ENCODE measurements around the gene TEKT4. TPM values are rescaled to one million over a fixed set of nuclear protein-coding genes. Genes with fewer than 3 reads are reported as not detected.
"Not testable (repeated sequence)": the region's sequence is repeated elsewhere in the genome, so short reads cannot be mapped to it uniquely, and the experiment has no call there.

TEKT4 gene
- total RNA-seq, 3 donors from 2014 or later = not detected

DNA sequence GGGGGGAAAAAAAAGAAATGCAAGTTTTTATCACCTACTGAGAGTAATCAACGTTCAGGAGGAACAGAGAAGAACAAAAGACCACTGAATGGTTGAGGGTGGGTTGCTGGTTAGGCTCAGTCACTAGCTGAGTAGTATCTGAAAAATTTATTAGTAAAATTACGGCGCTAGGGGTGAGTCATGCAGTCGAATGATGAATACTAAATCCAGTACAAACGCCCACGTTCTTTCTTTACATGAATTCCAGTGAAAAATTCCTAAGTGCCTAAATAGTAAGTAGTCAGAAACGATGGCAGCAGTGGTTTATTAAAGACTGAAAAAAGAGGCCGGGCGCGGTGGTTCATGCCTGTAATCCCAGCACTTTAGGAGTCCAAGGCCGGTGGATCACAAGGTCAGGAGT is 52.0 kb downstream of the TEKT4 start:
- Histone ChIP-seq H3K27ac (no peak overlapping the region), H3K27me3 (no peaks in the 10 kb centered on the region), H3K4me3 (no peak overlapping the region), H3K4me1 (no peaks in the 10 kb centered on the region), H3K36me3 (no peaks in the 10 kb centered on the region), H3K9me3 (peaks cover 0 to 13% of the 10 kb centered on the region in 2 donors)
- intact Hi-C loops (cut with DNase I; ENCODE audit: low total_unique reads) = no loop called here
- TF ChIP-seq POLR2A (IDR thresholded peaks at IDR 0.05) = no peak
- TF ChIP-seq, protein P1, sequence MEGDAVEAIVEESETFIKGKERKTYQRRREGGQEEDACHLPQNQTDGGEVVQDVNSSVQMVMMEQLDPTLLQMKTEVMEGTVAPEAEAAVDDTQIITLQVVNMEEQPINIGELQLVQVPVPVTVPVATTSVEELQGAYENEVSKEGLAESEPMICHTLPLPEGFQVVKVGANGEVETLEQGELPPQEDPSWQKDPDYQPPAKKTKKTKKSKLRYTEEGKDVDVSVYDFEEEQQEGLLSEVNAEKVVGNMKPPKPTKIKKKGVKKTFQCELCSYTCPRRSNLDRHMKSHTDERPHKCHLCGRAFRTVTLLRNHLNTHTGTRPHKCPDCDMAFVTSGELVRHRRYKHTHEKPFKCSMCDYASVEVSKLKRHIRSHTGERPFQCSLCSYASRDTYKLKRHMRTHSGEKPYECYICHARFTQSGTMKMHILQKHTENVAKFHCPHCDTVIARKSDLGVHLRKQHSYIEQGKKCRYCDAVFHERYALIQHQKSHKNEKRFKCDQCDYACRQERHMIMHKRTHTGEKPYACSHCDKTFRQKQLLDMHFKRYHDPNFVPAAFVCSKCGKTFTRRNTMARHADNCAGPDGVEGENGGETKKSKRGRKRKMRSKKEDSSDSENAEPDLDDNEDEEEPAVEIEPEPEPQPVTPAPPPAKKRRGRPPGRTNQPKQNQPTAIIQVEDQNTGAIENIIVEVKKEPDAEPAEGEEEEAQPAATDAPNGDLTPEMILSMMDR (IDR thresholded peaks at IDR 0.05) = no peak
- TF ChIP-seq POLR2AphosphoS5 (IDR thresholded peaks at IDR 0.05) = no peak
- no peak for DNase-seq (ENCODE audit: low spot score in 2 of 2)

DNA sequence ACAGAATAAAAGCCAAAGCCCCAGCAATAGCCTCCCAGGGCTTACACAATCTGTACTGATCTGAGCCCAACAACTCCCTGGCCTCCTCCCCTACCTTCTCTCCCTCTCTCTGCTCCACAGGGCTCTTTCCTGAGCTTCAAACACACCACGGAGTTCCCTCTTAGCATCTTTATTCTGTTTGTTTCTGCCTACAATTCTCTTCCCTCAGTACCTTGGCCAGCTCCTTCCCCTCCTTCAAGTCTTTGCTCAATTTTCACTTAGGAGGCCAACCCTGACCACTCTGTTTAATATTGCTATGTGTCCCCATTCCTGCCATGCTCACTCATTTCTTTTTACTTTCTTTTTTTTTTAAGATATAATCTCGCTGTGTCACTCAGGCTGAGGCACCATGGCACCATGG is 53.8 kb downstream of the TEKT4 start:
- not testable (repeated sequence) for H3K27me3 ChIP-seq; H3K4me3 ChIP-seq; H3K27ac ChIP-seq; H3K4me1 ChIP-seq; H3K36me3 ChIP-seq; DNase-seq (ENCODE audit: low spot score in 2 of 2)
- peaks cover 0 to 13% of the 10 kb centered on the region in 2 donors for H3K9me3 ChIP-seq
- intact Hi-C loops (cut with DNase I; ENCODE audit: low total_unique reads) = loop anchor here (5.0 kb wide), 1 partner anchor 163 kb away; no protein-coding TSS in a partner anchor

Other genes starting within 250 kb of the TEKT4 start
- gene MAL, start 154.3 kb downstream of the TEKT4 start, total RNA-seq = 1 to 10 TPM in 1 of 3 donors, under 1 TPM in 1, not detected in 1; 0.32 to 2.3 TPM

All from breast epithelium (tissue), 4 donors.